Dermis blood vessel endothelial cell (primary cell): Measurements from ENCODE around the gene USP49. TPM values are rescaled to one million over a fixed set of nuclear protein-coding genes. Genes with fewer than 3 reads are reported as not detected.

ENCODE experiments used
- DNase-seq: peaks from one replicate; pipeline ENCODE4 v3.0.0; 2010
- total RNA-seq: library from RNA; depleted of rRNA; stranded (reverse); fragments of >200 nt; gene quantifications from 2 replicates; pipeline ENCODE4 v1.2.3, GENCODE V29; 2014

Gene USP49
- total RNA-seq, 1 donor from 2014 or later: 2.9 TPM

- DNase-seq: no peak
Observed at GRCh38 chr6:41927253-41927652, 32.1 kb upstream of the USP49 start.

- peak; percentile 41 for DNase-seq
Observed at GRCh38 chr6:41922154-41922553, 27.0 kb upstream of the USP49 start.

- no peak for DNase-seq
Observed at GRCh38 chr6:41921712-41921998, 26.5 kb upstream of the USP49 start.

GRCh38 chr6:41920921-41921711 lies 25.9 kb upstream of the USP49 start, which contains the start of the genes BYSL and MED20:
Gene BYSL, plus strand, starts transcription at chr6:41921499. Its CDS starts 64 bp downstream, at chr6:41921563.
Gene MED20, minus strand, starts transcription at chr6:41921139. Its CDS starts 121 bp downstream, at chr6:41921018.
- DNase-seq: peak; percentile 97

GRCh38 chr6:41917528-41917927 lies 22.4 kb upstream of the USP49 start:
- peak; percentile 89 for DNase-seq

- no peak for DNase-seq
Observed at GRCh38 chr6:41914869-41915530, 19.8 kb upstream of the USP49 start.

- no peak for DNase-seq
Observed at GRCh38 chr6:41914343-41914742, 19.2 kb upstream of the USP49 start.

GRCh38 chr6:41909727-41910126 lies 14.6 kb upstream of the USP49 start:
- DNase-seq: no peak

- peak; percentile 57 for DNase-seq
Observed at GRCh38 chr6:41901882-41902519, 6.8 kb upstream of the USP49 start.

GRCh38 chr6:41900861-41901260 lies 5.7 kb upstream of the USP49 start:
- no peak for DNase-seq

GRCh38 chr6:41896281-41896680 lies 1.1 kb upstream of the USP49 start:
- DNase-seq: no peak

GRCh38 chr6:41894366-41895299 lies 542 bp downstream of the USP49 start:
- peak; percentile 22 for DNase-seq

GRCh38 chr6:41892921-41893564 lies 2.1 kb downstream of the USP49 start:
- no peak for DNase-seq

GRCh38 chr6:41887331-41887751 lies 7.8 kb downstream of the USP49 start:
- no peak for DNase-seq

GRCh38 chr6:41885930-41886329 lies 9.2 kb downstream of the USP49 start:
- no peak for DNase-seq

- no peak for DNase-seq
Observed at GRCh38 chr6:41884957-41885356, 10.2 kb downstream of the USP49 start.

- no peak for DNase-seq
Observed at GRCh38 chr6:41881506-41881905, 13.7 kb downstream of the USP49 start.

GRCh38 chr6:41878961-41879405 lies 16.2 kb downstream of the USP49 start:
- no peak for DNase-seq

GRCh38 chr6:41878246-41878645 lies 16.9 kb downstream of the USP49 start:
- DNase-seq: no peak

GRCh38 chr6:41877051-41877680 lies 18.0 kb downstream of the USP49 start:
- no peak for DNase-seq

GRCh38 chr6:41874741-41875140 lies 20.4 kb downstream of the USP49 start:
- DNase-seq: no peak
